ENCODE measurements around the gene HRCT1.

HRCT1 gene

GRCh38 chr9:35942286-35942685 is 36.3 kb downstream of the HRCT1 start:
- no peak for DNase-seq (ENCODE audit: low spot score)

GRCh38 chr9:35944173-35944572 is 38.2 kb downstream of the HRCT1 start:
- DNase-seq (ENCODE audit: low spot score), result no peak

- DNase-seq (ENCODE audit: low spot score), result no peak
Measured at GRCh38 chr9:35944841-35945240, 38.8 kb downstream of the HRCT1 start.

- peak; percentile 92 for DNase-seq (ENCODE audit: low spot score)
Measured at GRCh38 chr9:35945341-35946018, 39.5 kb downstream of the HRCT1 start.

GRCh38 chr9:35948451-35948850 is 42.4 kb downstream of the HRCT1 start:
- DNase-seq (ENCODE audit: low spot score), result no peak

- no peak for DNase-seq (ENCODE audit: low spot score)
Measured at GRCh38 chr9:35948901-35949318, 42.9 kb downstream of the HRCT1 start.

- no peak for DNase-seq (ENCODE audit: low spot score)
Measured at GRCh38 chr9:35951736-35952135, 45.7 kb downstream of the HRCT1 start.

GRCh38 chr9:35952526-35953191 is 46.7 kb downstream of the HRCT1 start:
- DNase-seq (ENCODE audit: low spot score), result no peak

GRCh38 chr9:35954942-35955546 is 49.0 kb downstream of the HRCT1 start:
- peak; percentile 83 for DNase-seq (ENCODE audit: low spot score)

GRCh38 chr9:35956651-35957050 is 50.6 kb downstream of the HRCT1 start:
- no peak for DNase-seq (ENCODE audit: low spot score)

Data from cerebellar cortex (tissue), 1 donor.